ENCODE data around the gene EXOC6B.

Gene EXOC6B

DNA sequence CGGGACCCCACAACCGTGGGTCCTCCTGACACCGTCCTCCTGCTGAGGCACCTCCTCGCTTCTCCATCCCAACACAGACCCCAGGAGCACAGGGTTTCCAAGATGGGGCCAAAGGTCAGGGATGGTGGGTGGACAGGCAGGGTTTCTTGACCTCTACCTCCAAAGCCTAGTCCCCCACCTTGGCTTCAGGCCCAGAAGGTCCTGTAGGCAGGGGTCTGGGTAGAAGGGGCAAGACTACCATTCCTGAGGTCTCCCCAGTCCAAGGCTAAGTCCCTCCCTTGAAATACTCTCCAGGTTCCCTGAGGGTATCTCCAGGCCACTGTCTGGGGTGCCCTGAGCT, 685.2 kb downstream of the EXOC6B start:
- no peak overlapping the region for H3K4me3 ChIP-seq (ENCODE audit: insufficient read length, low read depth)

DNA sequence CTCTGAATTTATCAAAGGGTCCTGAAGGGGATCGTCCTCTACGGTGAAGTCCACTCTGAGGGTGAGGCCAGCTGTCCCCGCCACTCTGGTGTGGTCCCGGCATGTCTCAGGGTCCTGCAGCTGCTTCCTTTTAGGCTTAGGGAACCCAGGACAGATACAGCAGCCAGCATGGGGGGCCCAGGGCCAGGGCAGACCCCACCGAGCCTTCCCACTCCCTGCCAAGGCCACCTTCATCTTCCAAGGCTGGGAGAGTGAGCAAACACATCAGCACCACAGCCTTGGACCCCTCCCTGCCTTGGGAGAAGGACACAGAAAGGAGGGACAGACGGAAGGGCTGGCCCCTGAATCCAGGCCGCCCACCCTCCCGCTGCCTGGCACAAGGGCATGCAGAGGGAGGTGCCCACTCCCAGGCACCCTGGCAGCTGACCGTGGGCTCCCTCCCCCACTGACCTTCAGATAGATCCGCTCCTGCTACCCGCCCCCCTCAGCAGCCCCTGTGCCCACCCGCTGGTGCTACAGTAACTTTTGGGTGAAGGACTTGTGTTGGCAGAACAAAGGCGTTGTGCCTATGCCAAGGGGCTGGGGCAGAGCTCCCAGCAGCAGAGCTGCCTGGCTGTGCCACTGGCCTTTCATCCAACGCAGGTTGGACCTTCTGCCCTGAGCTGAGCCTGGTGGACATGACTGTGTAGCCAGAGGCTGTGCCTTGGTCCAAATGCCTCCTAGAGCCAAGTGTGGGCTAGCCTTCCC, 685.8 kb downstream of the EXOC6B start:
- peaks cover 45% of the 10 kb centered on the region for H3K27me3 ChIP-seq (ENCODE audit: insufficient read depth, insufficient read length)
- H3K9me3 ChIP-seq (ENCODE audit: insufficient read depth, low read length) = no peaks in the 10 kb centered on the region
- no peak overlapping the region for H3K4me3 ChIP-seq (ENCODE audit: insufficient read length, low read depth)
- no peak overlapping the region for H3K9ac ChIP-seq (ENCODE audit: insufficient read length, low read depth)
- TF ChIP-seq ZNF274 (IDR thresholded peaks at IDR 0.05; ENCODE audit: low read depth, low read length) = no peak
- TF ChIP-seq YY1 (IDR thresholded peaks at IDR 0.05; ENCODE audit: insufficient read depth, insufficient read length) = no peak
- TF ChIP-seq SUZ12 (IDR thresholded peaks at IDR 0.05; ENCODE audit: extremely low read depth, insufficient read depth, insufficient read length) = no peak
- H3K4me1 ChIP-seq (ENCODE audit: insufficient read depth, insufficient read length) = peaks cover 11% of the 10 kb centered on the region
- no peak for DNase-seq (ENCODE audit: low read depth, low spot score)
- H3K36me3 ChIP-seq (ENCODE audit: insufficient read depth, insufficient read length, low read length) = no peaks in the 10 kb centered on the region

More for the DNA sequence above, 685.2 kb downstream of the EXOC6B start:
- Histone ChIP-seq H3K4me1 (ENCODE audit: insufficient read depth, insufficient read length) (peaks cover 11% of the 10 kb centered on the region), H3K27me3 (ENCODE audit: insufficient read depth, insufficient read length) (peaks cover 48% of the 10 kb centered on the region), H3K9ac (ENCODE audit: insufficient read length, low read depth) (no peak overlapping the region), H3K9me3 (ENCODE audit: insufficient read depth, low read length) (no peaks in the 10 kb centered on the region), H3K36me3 (ENCODE audit: insufficient read depth, insufficient read length, low read length) (no peaks in the 10 kb centered on the region)
- TF ChIP-seq SUZ12 (IDR thresholded peaks at IDR 0.05; ENCODE audit: extremely low read depth, insufficient read depth, insufficient read length) = no peak
- no peak for TF ChIP-seq YY1 (IDR thresholded peaks at IDR 0.05; ENCODE audit: insufficient read depth, insufficient read length)
- no peak for TF ChIP-seq ZNF274 (IDR thresholded peaks at IDR 0.05; ENCODE audit: low read depth, low read length)
- DNase-seq (ENCODE audit: low read depth, low spot score) = no peak

DNA sequence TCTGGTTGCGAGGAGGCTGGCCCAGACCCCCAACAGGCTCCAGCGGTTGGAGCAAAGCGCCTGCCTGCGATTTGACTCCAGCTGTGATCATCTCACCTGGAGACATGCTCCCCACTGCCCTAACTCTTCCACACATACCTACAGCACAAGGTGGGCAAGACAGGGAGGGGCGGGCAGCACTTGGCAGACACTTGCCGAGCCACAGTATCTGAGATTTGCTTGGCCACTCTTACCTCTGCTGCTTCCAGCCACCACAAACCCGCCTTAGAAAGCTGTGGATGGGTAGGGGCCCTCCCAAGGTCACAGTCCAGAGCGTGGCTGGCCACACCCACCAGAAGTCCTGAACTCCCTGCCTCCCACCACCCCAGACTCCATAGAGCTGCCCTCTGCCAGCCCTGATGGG, 686.4 kb downstream of the EXOC6B start:
- no peak for TF ChIP-seq SUZ12 (IDR thresholded peaks at IDR 0.05; ENCODE audit: extremely low read depth, insufficient read depth, insufficient read length)
- no peak for TF ChIP-seq YY1 (IDR thresholded peaks at IDR 0.05; ENCODE audit: insufficient read depth, insufficient read length)
- no peak for TF ChIP-seq ZNF274 (IDR thresholded peaks at IDR 0.05; ENCODE audit: low read depth, low read length)
- H3K4me3 ChIP-seq (ENCODE audit: insufficient read length, low read depth) = no peak overlapping the region
- no peak for DNase-seq (ENCODE audit: low read depth, low spot score)
- no peaks in the 10 kb centered on the region for H3K9me3 ChIP-seq (ENCODE audit: insufficient read depth, low read length)
- peaks cover 45% of the 10 kb centered on the region for H3K27me3 ChIP-seq (ENCODE audit: insufficient read depth, insufficient read length)
- no peaks in the 10 kb centered on the region for H3K36me3 ChIP-seq (ENCODE audit: insufficient read depth, insufficient read length, low read length)
- no peak overlapping the region for H3K9ac ChIP-seq (ENCODE audit: insufficient read length, low read depth)
- peaks cover 13% of the 10 kb centered on the region for H3K4me1 ChIP-seq (ENCODE audit: insufficient read depth, insufficient read length)

GRCh38 chr2:72138921-72139381, 686.9 kb downstream of the EXOC6B start:
- H3K36me3 ChIP-seq (ENCODE audit: insufficient read depth, insufficient read length, low read length) = no peaks in the 10 kb centered on the region
- H3K9ac ChIP-seq (ENCODE audit: insufficient read length, low read depth) = no peak overlapping the region
- H3K4me1 ChIP-seq (ENCODE audit: insufficient read depth, insufficient read length) = peaks cover 13% of the 10 kb centered on the region
- TF ChIP-seq YY1 (IDR thresholded peaks at IDR 0.05; ENCODE audit: insufficient read depth, insufficient read length) (no peak), ZNF274 (IDR thresholded peaks at IDR 0.05; ENCODE audit: low read depth, low read length) (no peak), SUZ12 (IDR thresholded peaks at IDR 0.05; ENCODE audit: extremely low read depth, insufficient read depth, insufficient read length) (no peak)
- H3K27me3 ChIP-seq (ENCODE audit: insufficient read depth, insufficient read length) = peaks cover 41% of the 10 kb centered on the region
- H3K4me3 ChIP-seq (ENCODE audit: insufficient read length, low read depth) = no peak overlapping the region
- H3K9me3 ChIP-seq (ENCODE audit: insufficient read depth, low read length) = no peaks in the 10 kb centered on the region
- no peak for DNase-seq (ENCODE audit: low read depth, low spot score)

GRCh38 chr2:72138011-72138881, 687.6 kb downstream of the EXOC6B start:
- H3K4me3 ChIP-seq (ENCODE audit: insufficient read length, low read depth) = no peak overlapping the region
- no peak for DNase-seq (ENCODE audit: low read depth, low spot score)
- peaks cover 11% of the 10 kb centered on the region for H3K4me1 ChIP-seq (ENCODE audit: insufficient read depth, insufficient read length)
- TF ChIP-seq ZNF274 (IDR thresholded peaks at IDR 0.05; ENCODE audit: low read depth, low read length) (no peak), SUZ12 (IDR thresholded peaks at IDR 0.05; ENCODE audit: extremely low read depth, insufficient read depth, insufficient read length) (no peak)
- H3K36me3 ChIP-seq (ENCODE audit: insufficient read depth, insufficient read length, low read length) = no peaks in the 10 kb centered on the region
- no peaks in the 10 kb centered on the region for H3K9me3 ChIP-seq (ENCODE audit: insufficient read depth, low read length)
- H3K27me3 ChIP-seq (ENCODE audit: insufficient read depth, insufficient read length) = peaks cover 34% of the 10 kb centered on the region
- no peak overlapping the region for H3K9ac ChIP-seq (ENCODE audit: insufficient read length, low read depth)

GRCh38 chr2:72137498-72138010, 688.3 kb downstream of the EXOC6B start:
- Histone ChIP-seq H3K9me3 (ENCODE audit: insufficient read depth, low read length) (no peaks in the 10 kb centered on the region), H3K4me3 (ENCODE audit: insufficient read length, low read depth) (no peak overlapping the region), H3K27me3 (ENCODE audit: insufficient read depth, insufficient read length) (peaks cover 27% of the 10 kb centered on the region), H3K9ac (ENCODE audit: insufficient read length, low read depth) (no peak overlapping the region), H3K36me3 (ENCODE audit: insufficient read depth, insufficient read length, low read length) (no peaks in the 10 kb centered on the region), H3K4me1 (ENCODE audit: insufficient read depth, insufficient read length) (peaks cover 11% of the 10 kb centered on the region)
- no peak for DNase-seq (ENCODE audit: low read depth, low spot score)
- TF ChIP-seq YY1 (IDR thresholded peaks at IDR 0.05; ENCODE audit: insufficient read depth, insufficient read length) (no peak), SUZ12 (IDR thresholded peaks at IDR 0.05; ENCODE audit: extremely low read depth, insufficient read depth, insufficient read length) (no peak), ZNF274 (IDR thresholded peaks at IDR 0.05; ENCODE audit: low read depth, low read length) (no peak)

Data from NT2/D1 (cell line).